ENCODE data around the gene SLC1A2. TPM values are rescaled to one million over a fixed set of nuclear protein-coding genes. Genes with fewer than 3 reads are reported as not detected.

The SLC1A2 gene
- total and polyA plus RNA-seq, 2 of the 4 experiments (the other 2 are of a cell fraction), result 0.15 to 0.54 TPM

GRCh38 chr11:35302398-35302797 lies 117.0 kb downstream of the SLC1A2 start:
- Histone ChIP-seq H3K4me2 (ENCODE audit: low read depth, low read length) (no peak overlapping the region), H3K23ac (ENCODE audit: low read depth, low read length) (no peak overlapping the region), H3K27me3 (ENCODE audit: control insufficient read depth, insufficient read depth, low read length) (no peaks in the 10 kb centered on the region), H3K14ac (replicated peaks; ENCODE audit: low read depth, low read length) (no peak overlapping the region; the same call in 1 of the 2 replicates), H3K4me1 (ENCODE audit: control insufficient read depth, insufficient read depth, low read length) (peaks cover 14% of the 10 kb centered on the region), H3K9me1 (ENCODE audit: insufficient read depth, low read length) (no peaks in the 10 kb centered on the region), H2BK5ac (ENCODE audit: low read depth, low read length, poor library complexity, severe bottlenecking) (peak overlapping the region; percentile 42), H3K9ac (ENCODE audit: low read depth, low read length) (no peak overlapping the region), H3K36me3 (ENCODE audit: control insufficient read depth, insufficient read depth, low read length) (no peaks in the 10 kb centered on the region), H4K5ac (ENCODE audit: low read depth, low read length) (peak overlapping the region; percentile 35; the same call in 1 of the 2 replicates), H4K91ac (ENCODE audit: insufficient read depth, low read depth, low read length) (no peak overlapping the region), H2BK15ac (ENCODE audit: low read depth, low read length) (peak overlapping the region; percentile 32; the same call in 1 of the 3 replicates), H3K18ac (ENCODE audit: low read depth, low read length) (peak overlapping the region; percentile 54; the same call in 1 of the 2 replicates), H4K20me1 (ENCODE audit: insufficient read depth, low read length) (no peaks in the 10 kb centered on the region), H3K4ac (ENCODE audit: low read depth, low read length) (no peak overlapping the region), H3K27ac (ENCODE audit: insufficient read depth, low read length) (no peak overlapping the region), H3K4me3 (ENCODE audit: insufficient read depth, low read depth, low read length) (no peak overlapping the region), H2BK20ac (ENCODE audit: low read depth, low read length) (no peak overlapping the region; the same call in 1 of the 2 replicates), H2AK5ac (ENCODE audit: low read depth, low read length) (peak overlapping the region; percentile 70), H2AK9ac (replicated peaks; ENCODE audit: low read depth, low read length, poor library complexity) (no peak overlapping the region), H3K9me3 (ENCODE audit: control insufficient read depth, insufficient read depth, low read length) (no peaks in the 10 kb centered on the region), H3K79me1 (ENCODE audit: low read depth in 1 of 2, low read length in 2 of 2) (peaks cover 0 to 11% of the 10 kb centered on the region in 2 experiments; a peak in 2 of 4 replicates), H3K56ac (ENCODE audit: extremely low read depth, insufficient read depth, low read length) (no peak overlapping the region), H4K8ac (ENCODE audit: low read depth in 2 of 2, low read length in 2 of 2) (no peak overlapping the region), H2BK120ac (ENCODE audit: low read depth, low read length) (peak overlapping the region; percentile 18; the same call in 1 of the 2 replicates), H2AFZ (replicated peaks; ENCODE audit: low read length, poor library complexity) (no peak overlapping the region)
- dilution Hi-C loops (cut with HindIII; ENCODE audit: low sequenced_read_pairs, unreplicated experiment), result no loop called here
- intact Hi-C loops (cut with micrococcal nuclease), result loop anchor here (10.0 kb wide), 3 partner anchors 148 to 378 kb away; no protein-coding TSS in a partner anchor
- WGBS, 2 experiments (ENCODE audit: extremely low coverage in 2 of 2, insufficient read length in 1 of 2), result 100% methylated on average over 4 of the region's 4 CpGs; no CpG with 5 or more reads in 1 of the 2 experiments
- TF ChIP-seq FOS (IDR thresholded peaks at IDR 0.05; ENCODE audit: low read depth, low read length) (no peak), NFE2L2 (IDR thresholded peaks at IDR 0.05; ENCODE audit: low read depth, low read length) (no peak), MXI1 (IDR thresholded peaks at IDR 0.05; ENCODE audit: borderline replicate concordance, low read depth, low read length) (no peak), RFX5 (IDR thresholded peaks at IDR 0.05; ENCODE audit: low read depth, low read length) (no peak), BHLHE40 (IDR thresholded peaks at IDR 0.05; ENCODE audit: low read depth, low read length) (no peak), POLR2A (IDR thresholded peaks at IDR 0.05; ENCODE audit: low read depth, low read length) (no peak), CEBPB (IDR thresholded peaks at IDR 0.05; ENCODE audit: low read depth, low read length) (no peak), CTCF (conservative IDR thresholded peaks at IDR 0.05; ENCODE audit: low read depth, low read length) (no peak), RCOR1 (IDR thresholded peaks at IDR 0.05; ENCODE audit: insufficient replicate concordance, low read length) (no peak)
- CTCF ChIA-PET, result no interaction called here
- no peak for ATAC-seq (ENCODE audit: low read depth)
- in situ Hi-C loops (cut with MboI; ENCODE audit: low sequenced_read_pairs), result no loop called here
- peak; percentile 27 for DNase-seq
- POLR2A ChIA-PET (ENCODE audit: unreplicated experiment), result no interaction called here
- no TSS peak for BruUV-seq (replicated peaks)

Measured in IMR-90 (cell line).